ENCODE data around the gene PECR.
"Not testable (repeated sequence)": the region's sequence is repeated elsewhere in the genome, so short reads cannot be mapped to it uniquely, and the experiment has no call there.

PECR gene

GRCh38 chr2:216082805-216083204 is 1.2 kb upstream of the PECR start:
- Histone ChIP-seq H3K4me1 (ENCODE audit: control insufficient read depth, insufficient read depth, low read length, poor library complexity, severe bottlenecking) (peaks cover 29% of the 10 kb centered on the region), H3K36me3 (ENCODE audit: control insufficient read depth, insufficient read depth, low read length) (no peaks in the 10 kb centered on the region), H3K9me3 (ENCODE audit: control insufficient read depth, low read length) (no peaks in the 10 kb centered on the region), H3K27ac (ENCODE audit: low read depth, low read length, severe bottlenecking) (peak overlapping the region; percentile 87), H3K4me3 (ENCODE audit: extremely low read depth, insufficient read depth, low read length, poor library complexity, severe bottlenecking) (peak overlapping the region; percentile 72)
- WGBS, 2 experiments (ENCODE audit: insufficient coverage in 2 of 2): 39 to 50% methylated on average over 1 to 2 of the region's 3 CpGs

DNA sequence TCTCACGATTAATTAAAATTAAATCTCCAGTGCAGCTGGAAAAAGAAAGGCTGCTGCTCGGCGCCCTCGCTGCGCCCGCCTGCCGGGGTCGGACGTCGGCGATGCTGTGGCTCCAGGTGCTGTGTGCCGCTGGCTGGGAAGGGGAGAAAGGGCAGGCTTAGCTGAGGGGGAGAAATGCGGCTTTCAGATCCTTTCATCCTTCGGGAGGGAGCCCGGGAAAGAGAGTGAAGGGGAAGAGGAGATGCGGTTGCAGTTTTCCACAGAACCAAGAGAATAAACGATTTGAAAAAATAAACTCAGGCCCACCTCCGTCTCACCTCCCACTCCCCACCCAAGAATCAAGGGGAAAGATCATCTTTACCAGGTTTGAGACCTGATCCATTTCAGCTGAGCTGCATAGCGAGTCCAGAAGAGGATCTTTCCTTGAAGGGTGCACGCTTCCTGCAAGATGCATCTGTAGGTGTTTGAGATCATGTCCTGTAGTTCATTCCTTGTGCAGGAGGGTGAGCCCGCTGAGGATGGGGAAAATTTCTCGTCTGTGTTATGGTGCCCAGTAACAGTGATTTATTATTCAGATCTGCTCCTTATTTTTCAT is 605 bp upstream of the PECR start:
- WGBS, 2 experiments (ENCODE audit: insufficient coverage in 2 of 2): 18 to 22% methylated on average over 4 to 7 of the region's 22 CpGs
- H3K4me1 ChIP-seq (ENCODE audit: control insufficient read depth, insufficient read depth, low read length, poor library complexity, severe bottlenecking): peaks cover 29% of the 10 kb centered on the region
- H3K4me3 ChIP-seq (ENCODE audit: extremely low read depth, insufficient read depth, low read length, poor library complexity, severe bottlenecking): peak overlapping the region; percentile 72
- no peaks in the 10 kb centered on the region for H3K9me3 ChIP-seq (ENCODE audit: control insufficient read depth, low read length)
- H3K36me3 ChIP-seq (ENCODE audit: control insufficient read depth, insufficient read depth, low read length): no peaks in the 10 kb centered on the region
- peak overlapping the region; percentile 57 for H3K27ac ChIP-seq (ENCODE audit: low read depth, low read length, severe bottlenecking)

DNA sequence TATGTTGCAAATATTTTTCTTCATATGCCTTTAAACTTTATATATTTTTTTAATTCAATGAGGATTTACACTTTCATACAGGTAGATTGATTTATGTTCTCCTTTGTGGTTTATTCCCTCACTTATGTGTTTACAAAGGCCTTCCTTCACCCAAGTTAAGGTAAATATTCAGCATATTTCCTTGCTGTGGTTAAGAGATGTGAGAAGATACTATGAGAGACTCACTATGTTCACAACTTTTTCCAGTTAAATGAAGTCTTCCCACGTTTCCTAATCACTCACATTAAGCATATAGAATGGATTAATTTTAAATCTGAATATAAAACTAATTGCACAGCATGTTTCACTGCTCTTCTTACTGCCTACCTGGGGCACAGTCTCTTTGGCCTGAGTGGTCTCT is 597 bp downstream of the PECR start:
- no CpG with 5 or more reads among the region's 1 CpG for WGBS, 2 experiments (ENCODE audit: insufficient coverage in 2 of 2)
- peaks cover 29% of the 10 kb centered on the region for H3K4me1 ChIP-seq (ENCODE audit: control insufficient read depth, insufficient read depth, low read length, poor library complexity, severe bottlenecking)
- no peaks in the 10 kb centered on the region for H3K36me3 ChIP-seq (ENCODE audit: control insufficient read depth, insufficient read depth, low read length)
- no peak overlapping the region for H3K27ac ChIP-seq (ENCODE audit: low read depth, low read length, severe bottlenecking)
- H3K9me3 ChIP-seq (ENCODE audit: control insufficient read depth, low read length): no peaks in the 10 kb centered on the region
- H3K4me3 ChIP-seq (ENCODE audit: extremely low read depth, insufficient read depth, low read length, poor library complexity, severe bottlenecking): peak overlapping the region; percentile 72

DNA sequence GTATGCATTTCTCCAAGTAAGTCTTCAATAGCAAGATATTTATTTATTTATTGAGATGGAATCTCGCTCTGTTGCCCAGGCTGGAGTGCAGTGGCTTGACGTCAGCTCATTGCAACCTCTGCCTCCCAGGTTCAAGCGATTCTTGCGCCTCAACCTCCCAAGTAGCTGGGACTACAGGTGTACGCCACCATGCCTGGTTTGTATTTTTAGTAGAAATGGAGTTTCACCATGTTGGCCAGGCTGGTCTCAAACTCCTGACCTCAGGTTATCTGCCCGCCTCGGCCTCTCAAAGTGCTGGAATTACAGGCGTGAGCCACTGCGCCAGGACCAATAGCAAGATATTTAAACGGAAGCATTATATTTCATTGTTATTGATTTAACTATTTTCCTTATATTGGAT is 1.6 kb downstream of the PECR start:
- not testable (repeated sequence) for H3K36me3 ChIP-seq (ENCODE audit: control insufficient read depth, insufficient read depth, low read length); H3K27ac ChIP-seq (ENCODE audit: low read depth, low read length, severe bottlenecking); H3K9me3 ChIP-seq (ENCODE audit: control insufficient read depth, low read length); H3K4me3 ChIP-seq (ENCODE audit: extremely low read depth, insufficient read depth, low read length, poor library complexity, severe bottlenecking)
- H3K4me1 ChIP-seq (ENCODE audit: control insufficient read depth, insufficient read depth, low read length, poor library complexity, severe bottlenecking): peaks cover 24% of the 10 kb centered on the region
- WGBS, 2 experiments (ENCODE audit: insufficient coverage in 2 of 2): 98% methylated on average over 8 to 10 of the region's 10 CpGs

GRCh38 chr2:216078776-216079175 is 2.8 kb downstream of the PECR start:
- Histone ChIP-seq H3K27ac (ENCODE audit: low read depth, low read length, severe bottlenecking) (no peak overlapping the region), H3K36me3 (ENCODE audit: control insufficient read depth, insufficient read depth, low read length) (peaks cover 4% of the 10 kb centered on the region), H3K9me3 (ENCODE audit: control insufficient read depth, low read length) (no peaks in the 10 kb centered on the region), H3K4me1 (ENCODE audit: control insufficient read depth, insufficient read depth, low read length, poor library complexity, severe bottlenecking) (peaks cover 11% of the 10 kb centered on the region), H3K4me3 (ENCODE audit: extremely low read depth, insufficient read depth, low read length, poor library complexity, severe bottlenecking) (no peak overlapping the region)
- 100% methylated on average over 1 of the region's 1 CpG; no CpG with 5 or more reads in 1 of the 2 experiments for WGBS, 2 experiments (ENCODE audit: insufficient coverage in 2 of 2)

GRCh38 chr2:216075510-216076485 is 5.8 kb downstream of the PECR start:
- Histone ChIP-seq H3K4me1 (ENCODE audit: control insufficient read depth, insufficient read depth, low read length, poor library complexity, severe bottlenecking) (no peaks in the 10 kb centered on the region), H3K4me3 (ENCODE audit: extremely low read depth, insufficient read depth, low read length, poor library complexity, severe bottlenecking) (no peak overlapping the region), H3K36me3 (ENCODE audit: control insufficient read depth, insufficient read depth, low read length) (peaks cover 6% of the 10 kb centered on the region), H3K27ac (ENCODE audit: low read depth, low read length, severe bottlenecking) (no peak overlapping the region), H3K9me3 (ENCODE audit: control insufficient read depth, low read length) (no peaks in the 10 kb centered on the region)
- WGBS, 2 experiments (ENCODE audit: insufficient coverage in 2 of 2): 83 to 100% methylated on average over 4 of the region's 6 CpGs

DNA sequence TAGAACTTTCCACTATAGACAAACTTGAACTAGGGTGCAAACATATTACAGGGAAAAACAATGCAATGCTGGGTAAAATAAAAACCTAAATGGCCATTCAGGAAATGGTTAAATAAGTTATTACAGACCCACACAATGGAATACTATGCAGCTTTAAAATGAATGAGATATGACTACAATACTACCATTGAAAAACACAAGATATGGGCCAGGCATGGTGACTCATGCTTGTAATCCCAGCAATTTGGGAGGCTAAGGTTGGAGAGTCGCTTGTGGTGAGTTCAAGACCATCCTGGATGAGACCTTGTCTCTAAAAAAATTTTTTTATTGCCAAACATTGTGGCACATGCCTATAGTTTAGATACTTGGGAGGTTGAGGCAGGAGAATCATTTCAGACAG is 6.8 kb downstream of the PECR start:
- no peaks in the 10 kb centered on the region for H3K9me3 ChIP-seq (ENCODE audit: control insufficient read depth, low read length)
- WGBS, 2 experiments (ENCODE audit: insufficient coverage in 2 of 2): 80% methylated on average over 1 of the region's 1 CpG; no CpG with 5 or more reads in 1 of the 2 experiments

DNA sequence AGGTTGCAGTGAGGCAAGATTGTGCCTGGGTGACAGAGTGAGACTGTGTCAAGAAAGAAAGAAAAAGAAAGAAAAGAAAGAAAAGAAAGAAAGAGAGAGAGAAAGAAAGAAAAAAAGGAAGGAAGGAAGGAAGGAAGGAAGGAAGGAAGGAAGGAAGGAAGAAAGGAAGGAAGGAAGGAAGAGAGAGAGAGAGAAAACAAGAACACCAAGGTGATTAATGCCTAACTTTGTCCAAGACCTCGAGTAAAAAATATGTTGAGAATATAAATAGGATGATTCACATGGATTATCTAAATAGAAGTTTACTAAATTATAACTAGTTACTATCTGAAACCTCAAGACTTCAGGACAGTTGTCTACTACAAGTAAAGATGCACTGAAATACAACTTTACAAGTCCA is 7.2 kb downstream of the PECR start:
- H3K9me3 ChIP-seq (ENCODE audit: control insufficient read depth, low read length): no peaks in the 10 kb centered on the region
- H3K4me1 ChIP-seq (ENCODE audit: control insufficient read depth, insufficient read depth, low read length, poor library complexity, severe bottlenecking): no peaks in the 10 kb centered on the region
- peaks cover 6% of the 10 kb centered on the region for H3K36me3 ChIP-seq (ENCODE audit: control insufficient read depth, insufficient read depth, low read length)
- H3K27ac ChIP-seq (ENCODE audit: low read depth, low read length, severe bottlenecking): no peak overlapping the region
- H3K4me3 ChIP-seq (ENCODE audit: extremely low read depth, insufficient read depth, low read length, poor library complexity, severe bottlenecking): no peak overlapping the region
- no CpG with 5 or more reads among the region's 1 CpG for WGBS, 2 experiments (ENCODE audit: insufficient coverage in 2 of 2)

More for the DNA sequence above, 6.8 kb downstream of the PECR start:
- Histone ChIP-seq H3K4me1 (ENCODE audit: control insufficient read depth, insufficient read depth, low read length, poor library complexity, severe bottlenecking) (no peaks in the 10 kb centered on the region), H3K27ac (ENCODE audit: low read depth, low read length, severe bottlenecking) (no peak overlapping the region), H3K36me3 (ENCODE audit: control insufficient read depth, insufficient read depth, low read length) (peaks cover 6% of the 10 kb centered on the region), H3K4me3 (ENCODE audit: extremely low read depth, insufficient read depth, low read length, poor library complexity, severe bottlenecking) (no peak overlapping the region)

GRCh38 chr2:216073773-216074172 is 7.8 kb downstream of the PECR start:
- H3K4me1 ChIP-seq (ENCODE audit: control insufficient read depth, insufficient read depth, low read length, poor library complexity, severe bottlenecking): no peaks in the 10 kb centered on the region
- H3K27ac ChIP-seq (ENCODE audit: low read depth, low read length, severe bottlenecking): no peak overlapping the region
- H3K4me3 ChIP-seq (ENCODE audit: extremely low read depth, insufficient read depth, low read length, poor library complexity, severe bottlenecking): no peak overlapping the region
- no peaks in the 10 kb centered on the region for H3K9me3 ChIP-seq (ENCODE audit: control insufficient read depth, low read length)
- H3K36me3 ChIP-seq (ENCODE audit: control insufficient read depth, insufficient read depth, low read length): peaks cover 6% of the 10 kb centered on the region

- no peaks in the 10 kb centered on the region for H3K4me1 ChIP-seq (ENCODE audit: control insufficient read depth, insufficient read depth, low read length, poor library complexity, severe bottlenecking)
- no peaks in the 10 kb centered on the region for H3K9me3 ChIP-seq (ENCODE audit: control insufficient read depth, low read length)
- no peak overlapping the region for H3K27ac ChIP-seq (ENCODE audit: low read depth, low read length, severe bottlenecking)
These were observed 9.1 kb downstream of the PECR start for GRCh38 chr2:216072473-216072872.

More at GRCh38 chr2:216072473-216072872, 9.1 kb downstream of the PECR start:
- H3K36me3 ChIP-seq (ENCODE audit: control insufficient read depth, insufficient read depth, low read length): peaks cover 6% of the 10 kb centered on the region
- no peak overlapping the region for H3K4me3 ChIP-seq (ENCODE audit: extremely low read depth, insufficient read depth, low read length, poor library complexity, severe bottlenecking)
